Colonic mucosa (tissue), 4 donors: Measurements from ENCODE around the gene WBP2NL. TPM values are rescaled to one million over a fixed set of nuclear protein-coding genes. Genes with fewer than 3 reads are reported as not detected.
A peak's percentile ranks its signal among the peaks of the same experiment; 100 is the strongest.

Source experiments
- DNase-seq: peaks from one replicate; pipeline ENCODE4 v3.0.0-alpha.2; 2020
- H3K27ac ChIP-seq: fragments of 200-600 bp; one replicate; pipeline ENCODE4 v1.8.0; 2021
- H3K27me3 ChIP-seq: fragments of 200-600 bp; one replicate; pipeline ENCODE4 v1.8.0; 2021
- H3K36me3 ChIP-seq: fragments of 200-600 bp; one replicate; pipeline ENCODE4 v1.8.0; 2021
- H3K4me1 ChIP-seq: fragments of 200-600 bp; one replicate; pipeline ENCODE4 v1.8.0; 2021; ENCODE audit warnings: mild to moderate bottlenecking
- H3K4me3 ChIP-seq: fragments of 200-600 bp; one replicate; pipeline ENCODE4 v1.8.0; 2021
- H3K9ac ChIP-seq, 2 donors: one replicate each; pipeline ENCODE4 v1.7.0; 2013; ENCODE audit warnings: control low read depth in 2 of 2, low read depth in 2 of 2, low read length in 2 of 2
- H3K9me3 ChIP-seq: fragments of 200-600 bp; one replicate; pipeline ENCODE4 v1.8.0; 2021
- intact Hi-C: fragments of 100-400 bp; cut with DNase I; formaldehyde crosslinking; loops from one replicate; pipeline ENCODE4 v1.14.1; 2022
- total RNA-seq, 2 donors: library from RNA; stranded (reverse); fragmentation: NEBNext Ultra II Directional in 1 of 2; extraction: Animal tissue kit (Norgen Biotek cat#: 25700) in 1 of 2; gene quantifications; one replicate each; pipeline ENCODE4 v1.2.1, GENCODE V29; 2021
- TF ChIP-seq, protein P1 (sequence below): fragments of 200-600 bp; IDR thresholded peaks from one replicate; pipeline ENCODE4 v1.8.0; 2022; ENCODE audit warnings: antibody characterized with exemption, mild to moderate bottlenecking
- donor health status: healthy.
- donor health status: DM: no; HTN: no; CAD: no.
- donor health status: DM: no; HTN: no; CAD: no.

Gene WBP2NL
- total RNA-seq, 2 donors from 2014 or later = 1.1 to 1.9 TPM

DNA sequence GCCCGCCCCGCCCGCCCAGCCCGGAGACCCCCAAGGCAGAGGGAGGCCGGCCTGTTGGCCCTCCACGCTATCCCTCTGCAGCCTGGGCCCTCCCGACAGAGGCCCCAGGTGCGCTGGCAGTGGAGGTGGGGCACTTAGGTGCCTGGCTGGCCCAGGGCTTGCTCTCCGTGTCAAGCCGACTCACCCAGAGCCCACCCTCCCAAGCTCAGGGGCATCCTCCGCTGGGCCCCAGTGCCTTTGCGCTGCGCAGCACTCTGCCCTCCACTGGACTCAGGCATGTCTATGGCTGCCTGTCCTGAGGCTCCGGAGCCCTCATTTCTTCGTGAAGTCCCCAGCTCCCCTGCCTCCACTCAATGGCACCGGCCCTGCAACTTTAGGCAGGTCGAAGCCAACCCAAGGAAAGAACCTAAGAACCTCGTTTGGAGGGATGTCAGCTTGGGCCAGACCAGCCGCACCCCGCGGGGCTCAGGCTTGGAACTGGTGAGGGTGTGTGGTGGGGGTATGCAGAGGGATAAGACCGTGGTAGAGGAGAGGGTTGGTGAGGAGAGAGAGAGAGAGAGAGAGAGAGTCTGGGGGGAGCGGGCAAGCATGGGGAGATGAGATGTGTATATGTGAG lies 40.5 kb upstream of the WBP2NL start:
- H3K9ac ChIP-seq = no peak overlapping the region
- H3K9me3 ChIP-seq = no peaks in the 10 kb centered on the region
- TF ChIP-seq, protein P1, sequence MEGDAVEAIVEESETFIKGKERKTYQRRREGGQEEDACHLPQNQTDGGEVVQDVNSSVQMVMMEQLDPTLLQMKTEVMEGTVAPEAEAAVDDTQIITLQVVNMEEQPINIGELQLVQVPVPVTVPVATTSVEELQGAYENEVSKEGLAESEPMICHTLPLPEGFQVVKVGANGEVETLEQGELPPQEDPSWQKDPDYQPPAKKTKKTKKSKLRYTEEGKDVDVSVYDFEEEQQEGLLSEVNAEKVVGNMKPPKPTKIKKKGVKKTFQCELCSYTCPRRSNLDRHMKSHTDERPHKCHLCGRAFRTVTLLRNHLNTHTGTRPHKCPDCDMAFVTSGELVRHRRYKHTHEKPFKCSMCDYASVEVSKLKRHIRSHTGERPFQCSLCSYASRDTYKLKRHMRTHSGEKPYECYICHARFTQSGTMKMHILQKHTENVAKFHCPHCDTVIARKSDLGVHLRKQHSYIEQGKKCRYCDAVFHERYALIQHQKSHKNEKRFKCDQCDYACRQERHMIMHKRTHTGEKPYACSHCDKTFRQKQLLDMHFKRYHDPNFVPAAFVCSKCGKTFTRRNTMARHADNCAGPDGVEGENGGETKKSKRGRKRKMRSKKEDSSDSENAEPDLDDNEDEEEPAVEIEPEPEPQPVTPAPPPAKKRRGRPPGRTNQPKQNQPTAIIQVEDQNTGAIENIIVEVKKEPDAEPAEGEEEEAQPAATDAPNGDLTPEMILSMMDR = peak; percentile 8
- H3K4me1 ChIP-seq = no peaks in the 10 kb centered on the region
- H3K4me3 ChIP-seq = peak overlapping the region; percentile 34
- H3K27me3 ChIP-seq = no peaks in the 10 kb centered on the region
- intact Hi-C loops = no loop called here
- H3K36me3 ChIP-seq = no peaks in the 10 kb centered on the region
- no peak for DNase-seq
- H3K27ac ChIP-seq = no peak overlapping the region

DNA sequence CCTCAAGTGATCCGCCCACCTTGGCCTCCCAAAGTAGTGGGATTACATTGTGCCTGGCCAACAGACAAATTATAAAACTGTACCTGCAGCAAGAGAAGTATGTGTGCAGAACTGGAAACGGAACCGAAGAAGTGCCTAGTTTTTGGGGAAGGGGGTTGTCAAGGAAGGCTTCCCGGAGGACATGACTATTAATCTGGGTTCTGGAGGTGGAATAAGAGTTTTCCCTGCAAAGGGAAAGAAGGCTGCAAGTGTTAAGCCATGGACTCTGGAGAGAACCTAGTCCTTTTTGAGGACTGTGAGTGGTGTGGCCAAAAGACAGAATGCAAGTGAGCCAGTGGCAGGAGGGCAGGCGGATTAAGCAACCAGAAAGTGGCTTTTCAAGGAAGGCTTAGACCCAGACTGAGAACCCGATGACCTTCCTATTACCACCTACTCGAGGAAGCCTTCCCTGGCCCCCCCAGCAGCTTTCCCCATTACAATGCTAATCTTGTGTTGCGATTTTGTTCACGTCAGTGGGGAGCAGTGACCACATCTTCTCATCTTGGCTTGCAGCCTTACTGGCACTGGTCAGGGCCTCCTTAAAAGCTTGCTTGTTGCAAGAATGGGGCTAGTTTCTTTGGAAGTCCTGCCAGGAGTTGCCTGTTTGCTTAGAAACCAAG lies 35.0 kb upstream of the WBP2NL start:
- no peaks in the 10 kb centered on the region for H3K27me3 ChIP-seq
- H3K4me1 ChIP-seq = no peaks in the 10 kb centered on the region
- H3K9me3 ChIP-seq = no peaks in the 10 kb centered on the region
- no peak overlapping the region for H3K27ac ChIP-seq
- no peak overlapping the region for H3K4me3 ChIP-seq
- intact Hi-C loops = no loop called here
- H3K9ac ChIP-seq = no peak overlapping the region
- no peaks in the 10 kb centered on the region for H3K36me3 ChIP-seq
- DNase-seq = no peak
- TF ChIP-seq, protein P1 = no peak

DNA sequence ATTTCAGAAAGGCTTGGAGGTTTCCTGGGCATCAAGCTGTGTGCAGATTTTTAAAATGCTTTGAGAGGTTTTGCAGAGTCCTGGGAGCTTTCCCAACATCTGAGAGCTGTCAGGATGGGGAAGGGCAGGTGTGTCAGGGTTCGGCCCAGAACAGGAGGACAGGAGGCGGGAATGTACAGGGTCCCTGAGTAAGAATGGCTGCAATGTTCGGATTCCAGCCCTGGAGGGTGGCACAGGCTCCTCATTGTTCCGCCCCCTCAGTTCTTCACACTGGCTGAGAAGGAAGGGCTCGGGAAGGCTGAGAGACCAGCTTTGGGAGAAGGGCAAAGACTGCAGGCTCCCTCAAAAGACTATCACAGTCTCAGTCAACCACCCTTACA lies 34.5 kb upstream of the WBP2NL start:
- Histone ChIP-seq H3K4me1 (no peaks in the 10 kb centered on the region), H3K27ac (no peak overlapping the region), H3K4me3 (no peak overlapping the region), H3K36me3 (no peaks in the 10 kb centered on the region), H3K27me3 (no peaks in the 10 kb centered on the region), H3K9ac (no peak overlapping the region), H3K9me3 (no peaks in the 10 kb centered on the region)
- DNase-seq = no peak
- intact Hi-C loops = no loop called here
- TF ChIP-seq, protein P1 = no peak

DNA sequence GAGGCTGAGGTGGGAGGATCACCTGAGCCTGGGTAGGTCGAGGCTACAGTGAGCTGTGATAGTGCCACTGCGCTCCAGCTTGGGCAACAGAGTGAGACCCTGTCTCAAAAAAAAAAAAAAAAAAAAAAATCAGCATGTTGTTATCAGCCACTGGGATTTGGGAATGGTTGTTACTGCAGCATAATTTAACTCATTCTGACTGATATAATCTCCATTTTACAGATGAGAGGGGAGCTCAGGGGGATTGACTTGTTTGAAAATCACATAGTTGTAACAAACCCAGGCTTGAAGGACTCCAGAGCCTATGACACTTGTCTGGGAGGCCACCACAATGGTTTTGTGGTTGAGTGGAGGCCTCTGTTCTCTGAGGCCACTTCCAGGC lies 32.4 kb upstream of the WBP2NL start:
- intact Hi-C loops = no loop called here
- Histone ChIP-seq H3K36me3 (no peaks in the 10 kb centered on the region), H3K27ac (no peak overlapping the region), H3K27me3 (no peaks in the 10 kb centered on the region), H3K4me1 (no peaks in the 10 kb centered on the region), H3K4me3 (no peak overlapping the region), H3K9ac (no peak overlapping the region), H3K9me3 (no peaks in the 10 kb centered on the region)
- DNase-seq = no peak
- TF ChIP-seq, protein P1 = no peak

DNA sequence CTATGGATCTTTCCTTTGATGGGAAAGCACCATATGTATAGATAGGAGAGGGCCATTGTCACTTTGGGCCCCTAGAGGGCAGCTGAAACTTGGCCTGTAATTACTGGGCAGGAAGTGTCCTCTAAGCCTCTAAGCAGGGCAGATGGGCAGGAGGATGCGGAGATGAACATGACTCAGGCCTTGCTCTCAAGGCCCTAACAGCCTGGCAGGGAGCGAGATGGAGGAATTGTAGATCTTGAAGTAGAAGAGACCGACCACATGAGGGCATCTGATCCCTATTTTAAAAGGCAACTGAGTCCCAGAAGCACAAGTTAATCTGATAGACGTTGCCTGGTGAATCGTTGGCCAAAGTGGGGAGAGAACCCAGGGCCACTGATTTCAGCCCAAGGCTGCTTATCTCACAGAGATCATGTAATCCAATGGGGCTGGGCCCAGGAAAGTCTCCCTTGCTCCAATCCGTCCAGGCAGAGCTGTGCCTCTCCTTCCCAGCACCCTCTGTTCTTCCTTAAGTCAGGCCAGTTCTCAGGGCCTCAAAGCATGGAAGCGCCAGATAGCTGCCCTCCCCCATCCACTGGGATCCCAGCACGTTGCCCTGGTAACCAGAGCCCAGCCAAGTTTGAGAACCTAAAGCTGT lies 31.9 kb upstream of the WBP2NL start:
- no peak overlapping the region for H3K9ac ChIP-seq
- no peaks in the 10 kb centered on the region for H3K9me3 ChIP-seq
- DNase-seq = peak; percentile 49
- no peaks in the 10 kb centered on the region for H3K36me3 ChIP-seq
- intact Hi-C loops = no loop called here
- H3K4me3 ChIP-seq = no peak overlapping the region
- H3K27me3 ChIP-seq = no peaks in the 10 kb centered on the region
- TF ChIP-seq, protein P1 = peak; percentile 33
- H3K4me1 ChIP-seq = no peaks in the 10 kb centered on the region
- H3K27ac ChIP-seq = no peak overlapping the region
